K562 (cell line): ENCODE results near the gene SIGMAR1. TPM values are rescaled to one million over a fixed set of nuclear protein-coding genes. Genes with fewer than 3 reads are reported as not detected.

Experiments used
- CREBBP ChIP-seq: IDR thresholded peaks from one replicate; pipeline ENCODE4 v1.6.1; 2012; ENCODE audit warnings: low read depth, mild to moderate bottlenecking, control low read depth, inconsistent platforms, low read length
- FOXA1 ChIP-seq: fragments of 450-650 bp; IDR thresholded peaks from 2 replicates; pipeline ENCODE4 v1.6.1; 2016; ENCODE audit warnings: mild to moderate bottlenecking, borderline replicate concordance
- HDAC8 ChIP-seq: fragments of 450-650 bp; IDR thresholded peaks from 2 replicates; pipeline ENCODE4 v1.6.1; 2016; ENCODE audit warnings: mild to moderate bottlenecking, missing genetic modification characterization, moderate library complexity, missing compliant biosample characterization
- HNRNPK ChIP-seq: fragments of 200-400 bp; formaldehyde crosslinking; IDR thresholded peaks from one replicate; pipeline ENCODE4 v1.6.1; 2018; ENCODE audit warnings: mild to moderate bottlenecking, low read depth, low read length; ENCODE audit not compliant: poor library complexity, severe bottlenecking
- IFI16 ChIP-seq: fragments of 250-450 bp; sonication (Bioruptor Pico); IDR thresholded peaks from 2 replicates; pipeline ENCODE4 v2.1.2; 2022; ENCODE audit warnings: mild to moderate bottlenecking, inconsistent platforms
- JUN ChIP-seq, 2 experiments: sonication (generic) in 1 of 2; formaldehyde crosslinking in 1 of 2; IDR thresholded peaks; 2 replicates each; pipeline versions ENCODE4 v1.6.1 to v1.8.0; 2012 to 2022; ENCODE audit warnings: borderline replicate concordance in 2 of 2, mild to moderate bottlenecking in 2 of 2, improper control_type of control experiment in 1 of 2, low read depth in 1 of 2, low read length in 1 of 2, missing genetic modification reagents in 1 of 2
- KDM4B ChIP-seq, 2 experiments: fragments of 450-650 bp in 1 of 2; sonication (generic) in 1 of 2; IDR thresholded peaks; 2 replicates each; pipeline ENCODE4 v1.6.1; 2016 to 2017; ENCODE audit warnings: borderline replicate concordance in 2 of 2, antibody characterized with exemption in 1 of 2, low read depth in 1 of 2, mild to moderate bottlenecking in 1 of 2
- MTA2 ChIP-seq: fragments of 450-650 bp; IDR thresholded peaks from 2 replicates; pipeline ENCODE4 v1.6.1; 2016; ENCODE audit warnings: low read depth
- NFYB ChIP-seq: IDR thresholded peaks from 2 replicates; pipeline ENCODE4 v1.6.1; 2011; ENCODE audit warnings: mild to moderate bottlenecking, moderate library complexity; ENCODE audit not compliant: insufficient read length; ENCODE audit errors: extremely low read depth
- PHTF2 ChIP-seq: fragments of 250-450 bp; sonication (Bioruptor Pico); IDR thresholded peaks from 2 replicates; pipeline ENCODE4 v1.5.0; 2021; ENCODE audit warnings: mild to moderate bottlenecking
- RBBP5 ChIP-seq: fragments of 200-600 bp; sonication (generic); IDR thresholded peaks from 2 replicates; pipeline ENCODE4 v1.6.1; 2012; ENCODE audit warnings: borderline replicate concordance, mild to moderate bottlenecking, low read length, control low read depth, inconsistent platforms; ENCODE audit not compliant: insufficient read depth, poor library complexity, severe bottlenecking
- ZBTB8A ChIP-seq: fragments of 450-650 bp; IDR thresholded peaks from 2 replicates; pipeline ENCODE4 v1.6.1; 2018; ENCODE audit warnings: mild to moderate bottlenecking, moderate library complexity; ENCODE audit not compliant: partially characterized antibody
- ZC3H4 ChIP-seq: sonication (generic); formaldehyde crosslinking; IDR thresholded peaks from 2 replicates; pipeline ENCODE4 v1.9.0; 2021; ENCODE audit warnings: missing genetic modification reagents, borderline replicate concordance
- ZNF354B ChIP-seq: fragments of 250-450 bp; sonication (Bioruptor Pico); IDR thresholded peaks from 2 replicates; pipeline ENCODE4 v1.4.0; 2020
- polyA plus RNA-seq, 8 experiments: library from polyadenylated mRNA; depleted of rRNA in 4 of 8; stranded (reverse) in 5 of 8; unstranded in 3 of 8; fragments of >200 nt; fragmentation: Nextera tagmentation in 2 of 8; fragmentation: Illumina TruSeq in 1 of 8; extraction: Ambion mirVana in 2 of 8; extraction: Trizol in 1 of 8; gene quantifications; 2 replicates each; pipeline versions ENCODE4 v1.2.1 to v1.2.3, GENCODE V29; 2011 to 2014; ENCODE audit warnings: inconsistent platforms in 1 of 8, missing spikeins in 1 of 8
- total RNA-seq, 7 experiments: library from RNA; depleted of rRNA in 6 of 7; stranded (reverse); fragments of >200 nt in 6 of 7; fragmentation: Illumina TruSeq in 2 of 7; extraction: Trizol in 2 of 7; gene quantifications; 2 replicates each; pipeline versions ENCODE4 v1.2.1 to v1.2.3, GENCODE V29; 2011 to 2021; ENCODE audit warnings: low replicate concordance in 1 of 7
- TF ChIP-seq, protein P1 (sequence below): fragments of 450-650 bp; IDR thresholded peaks from 2 replicates; pipeline ENCODE4 v1.6.1; 2017; ENCODE audit warnings: antibody characterized with exemption
- TF ChIP-seq, protein P2 (sequence below): fragments of 250-450 bp; sonication (Bioruptor Pico); IDR thresholded peaks from 2 replicates; pipeline ENCODE4 v1.8.0; 2022; ENCODE audit warnings: moderate library complexity, mild to moderate bottlenecking, inconsistent platforms
- TF ChIP-seq, protein P3 (sequence below), 2 experiments: IDR thresholded peaks; 2 replicates each; pipeline ENCODE4 v1.6.1; 2012; ENCODE audit warnings: improper control_type of control experiment in 2 of 2, low read depth in 2 of 2, low read length in 2 of 2, borderline replicate concordance in 1 of 2
- TF ChIP-seq, protein P4 (sequence below): fragments of 250-450 bp; sonication (Bioruptor Pico); IDR thresholded peaks from 2 replicates; pipeline ENCODE4 v1.8.0; 2022; ENCODE audit warnings: inconsistent platforms

The SIGMAR1 gene
- total and polyA plus RNA-seq, 9 of the 15 experiments (the other 6 are each of a cell fraction or from before 2014, with no cell fraction given) = 6.9 to 80.0 (median 35.2) TPM

DNA sequence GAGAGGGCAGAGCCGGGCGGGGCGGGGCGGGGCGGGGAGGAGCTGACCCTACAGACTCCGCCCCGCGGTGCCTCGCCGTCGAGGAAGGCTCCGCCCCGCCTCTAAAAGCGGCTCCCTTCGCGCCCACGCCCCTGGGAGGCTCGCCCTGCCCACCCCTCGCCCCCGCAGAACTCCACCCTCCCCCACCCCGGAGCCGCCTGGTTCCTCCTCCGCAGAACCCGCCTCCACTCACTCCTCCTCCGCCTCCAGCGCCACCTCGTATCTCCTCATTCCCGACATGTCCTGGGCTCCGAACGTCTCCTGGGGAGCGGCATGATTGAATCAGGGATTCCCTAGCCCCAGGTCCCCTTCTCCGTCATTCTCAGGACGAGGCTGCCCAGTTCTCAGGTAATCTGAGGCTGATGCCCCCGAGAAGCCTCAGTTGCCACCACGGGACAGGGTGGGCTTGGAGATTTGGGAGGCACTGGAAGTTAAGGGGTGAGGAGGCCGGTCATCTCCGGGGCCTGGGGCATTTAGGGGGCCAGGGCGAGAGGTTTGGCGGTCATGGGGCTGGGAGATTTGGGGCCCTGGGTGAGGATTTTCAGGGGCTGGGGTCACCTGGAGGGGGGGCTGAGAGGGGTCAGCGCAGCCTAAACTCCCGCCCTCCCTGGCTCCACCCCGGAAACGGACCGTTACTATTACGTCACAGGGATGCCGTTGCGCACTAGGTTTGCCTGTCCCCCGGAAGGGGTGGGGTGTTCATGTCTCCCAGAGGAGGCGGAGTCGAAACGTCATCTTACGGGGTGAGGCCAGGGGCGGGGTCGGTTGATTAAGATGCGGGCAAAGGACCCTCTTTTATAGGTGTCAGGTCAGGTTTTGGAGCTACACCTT lies 28.0 kb upstream of the SIGMAR1 start (continued):
- TF ChIP-seq, protein P1, sequence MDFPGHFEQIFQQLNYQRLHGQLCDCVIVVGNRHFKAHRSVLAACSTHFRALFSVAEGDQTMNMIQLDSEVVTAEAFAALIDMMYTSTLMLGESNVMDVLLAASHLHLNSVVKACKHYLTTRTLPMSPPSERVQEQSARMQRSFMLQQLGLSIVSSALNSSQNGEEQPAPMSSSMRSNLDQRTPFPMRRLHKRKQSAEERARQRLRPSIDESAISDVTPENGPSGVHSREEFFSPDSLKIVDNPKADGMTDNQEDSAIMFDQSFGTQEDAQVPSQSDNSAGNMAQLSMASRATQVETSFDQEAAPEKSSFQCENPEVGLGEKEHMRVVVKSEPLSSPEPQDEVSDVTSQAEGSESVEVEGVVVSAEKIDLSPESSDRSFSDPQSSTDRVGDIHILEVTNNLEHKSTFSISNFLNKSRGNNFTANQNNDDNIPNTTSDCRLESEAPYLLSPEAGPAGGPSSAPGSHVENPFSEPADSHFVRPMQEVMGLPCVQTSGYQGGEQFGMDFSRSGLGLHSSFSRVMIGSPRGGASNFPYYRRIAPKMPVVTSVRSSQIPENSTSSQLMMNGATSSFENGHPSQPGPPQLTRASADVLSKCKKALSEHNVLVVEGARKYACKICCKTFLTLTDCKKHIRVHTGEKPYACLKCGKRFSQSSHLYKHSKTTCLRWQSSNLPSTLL = no peak
- TF ChIP-seq CREBBP = no peak
- TF ChIP-seq NFYB = no peak
- no peak for TF ChIP-seq IFI16
- TF ChIP-seq PHTF2 (CRISPR knock-in tag) = no peak
- no peak; the same call in 1 of the 2 replicates for TF ChIP-seq MTA2
- TF ChIP-seq, protein P2, sequence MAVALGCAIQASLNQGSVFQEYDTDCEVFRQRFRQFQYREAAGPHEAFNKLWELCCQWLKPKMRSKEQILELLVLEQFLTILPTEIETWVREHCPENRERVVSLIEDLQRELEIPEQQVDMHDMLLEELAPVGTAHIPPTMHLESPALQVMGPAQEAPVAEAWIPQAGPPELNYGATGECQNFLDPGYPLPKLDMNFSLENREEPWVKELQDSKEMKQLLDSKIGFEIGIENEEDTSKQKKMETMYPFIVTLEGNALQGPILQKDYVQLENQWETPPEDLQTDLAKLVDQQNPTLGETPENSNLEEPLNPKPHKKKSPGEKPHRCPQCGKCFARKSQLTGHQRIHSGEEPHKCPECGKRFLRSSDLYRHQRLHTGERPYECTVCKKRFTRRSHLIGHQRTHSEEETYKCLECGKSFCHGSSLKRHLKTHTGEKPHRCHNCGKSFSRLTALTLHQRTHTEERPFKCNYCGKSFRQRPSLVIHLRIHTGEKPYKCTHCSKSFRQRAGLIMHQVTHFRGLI (CRISPR knock-in tag) = no peak
- TF ChIP-seq JUN (IDR thresholded peaks at IDR 0.05; ENCODE audit: borderline replicate concordance, low read depth, low read length) = no peak
- TF ChIP-seq JUN (CRISPR knock-in tag; IDR thresholded peaks at IDR 0.05; ENCODE audit: borderline replicate concordance) = no peak
- TF ChIP-seq FOXA1 = no peak
- no peak for TF ChIP-seq KDM4B (IDR thresholded peaks at IDR 0.05; ENCODE audit: borderline replicate concordance in 2 of 2, low read depth in 1 of 2)
- no peak for TF ChIP-seq ZNF354B (CRISPR knock-in tag)
- no peak for TF ChIP-seq HNRNPK
- no peak for TF ChIP-seq ZBTB8A
- TF ChIP-seq, protein P3, sequence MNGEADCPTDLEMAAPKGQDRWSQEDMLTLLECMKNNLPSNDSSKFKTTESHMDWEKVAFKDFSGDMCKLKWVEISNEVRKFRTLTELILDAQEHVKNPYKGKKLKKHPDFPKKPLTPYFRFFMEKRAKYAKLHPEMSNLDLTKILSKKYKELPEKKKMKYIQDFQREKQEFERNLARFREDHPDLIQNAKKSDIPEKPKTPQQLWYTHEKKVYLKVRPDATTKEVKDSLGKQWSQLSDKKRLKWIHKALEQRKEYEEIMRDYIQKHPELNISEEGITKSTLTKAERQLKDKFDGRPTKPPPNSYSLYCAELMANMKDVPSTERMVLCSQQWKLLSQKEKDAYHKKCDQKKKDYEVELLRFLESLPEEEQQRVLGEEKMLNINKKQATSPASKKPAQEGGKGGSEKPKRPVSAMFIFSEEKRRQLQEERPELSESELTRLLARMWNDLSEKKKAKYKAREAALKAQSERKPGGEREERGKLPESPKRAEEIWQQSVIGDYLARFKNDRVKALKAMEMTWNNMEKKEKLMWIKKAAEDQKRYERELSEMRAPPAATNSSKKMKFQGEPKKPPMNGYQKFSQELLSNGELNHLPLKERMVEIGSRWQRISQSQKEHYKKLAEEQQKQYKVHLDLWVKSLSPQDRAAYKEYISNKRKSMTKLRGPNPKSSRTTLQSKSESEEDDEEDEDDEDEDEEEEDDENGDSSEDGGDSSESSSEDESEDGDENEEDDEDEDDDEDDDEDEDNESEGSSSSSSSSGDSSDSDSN (IDR thresholded peaks at IDR 0.05; ENCODE audit: borderline replicate concordance in 1 of 2, low read depth in 2 of 2, low read length in 2 of 2) = no peak
- TF ChIP-seq, protein P4, sequence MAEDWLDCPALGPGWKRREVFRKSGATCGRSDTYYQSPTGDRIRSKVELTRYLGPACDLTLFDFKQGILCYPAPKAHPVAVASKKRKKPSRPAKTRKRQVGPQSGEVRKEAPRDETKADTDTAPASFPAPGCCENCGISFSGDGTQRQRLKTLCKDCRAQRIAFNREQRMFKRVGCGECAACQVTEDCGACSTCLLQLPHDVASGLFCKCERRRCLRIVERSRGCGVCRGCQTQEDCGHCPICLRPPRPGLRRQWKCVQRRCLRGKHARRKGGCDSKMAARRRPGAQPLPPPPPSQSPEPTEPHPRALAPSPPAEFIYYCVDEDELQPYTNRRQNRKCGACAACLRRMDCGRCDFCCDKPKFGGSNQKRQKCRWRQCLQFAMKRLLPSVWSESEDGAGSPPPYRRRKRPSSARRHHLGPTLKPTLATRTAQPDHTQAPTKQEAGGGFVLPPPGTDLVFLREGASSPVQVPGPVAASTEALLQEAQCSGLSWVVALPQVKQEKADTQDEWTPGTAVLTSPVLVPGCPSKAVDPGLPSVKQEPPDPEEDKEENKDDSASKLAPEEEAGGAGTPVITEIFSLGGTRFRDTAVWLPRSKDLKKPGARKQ (CRISPR knock-in tag) = no peak
- TF ChIP-seq ZC3H4 (CRISPR knock-in tag) = no peak
- TF ChIP-seq HDAC8 = no peak
- no peak for TF ChIP-seq RBBP5
